ENCODE results near the gene PUM1. TPM values are rescaled to one million over a fixed set of nuclear protein-coding genes. Genes with fewer than 3 reads are reported as not detected.

PUM1 gene
- total and polyA plus RNA-seq, 2 of the 8 experiments (the other 6 are each of a cell fraction or from before 2014, with no cell fraction given): 122 to 177 TPM

GRCh38 chr1:31013187-31013864, 52.2 kb downstream of the PUM1 start:
- POLR2A ChIA-PET (ENCODE audit: partially characterized antibody): interaction anchor here (0.6 to 2.0 kb wide), 6 partner anchors 15 to 52 kb away, joined by 3 to 5 read pairs (median 3); partner anchors contain the start of gene PUM1
- Histone ChIP-seq H3K18ac (ENCODE audit: extremely low read depth, low read length) (no peak overlapping the region), H3K9me3 (ENCODE audit: insufficient read depth in 2 of 2, low read depth in 1 of 2, low read length in 1 of 2) (no peaks in the 10 kb centered on the region), H3K79me2 (ENCODE audit: control insufficient read depth in 1 of 2, insufficient read depth in 2 of 2, low read length in 2 of 2) (peaks cover 41 to 98% of the 10 kb centered on the region in 2 experiments), H3K79me1 (ENCODE audit: low read depth, low read length) (peaks cover 10% of the 10 kb centered on the region), H3K4me1 (replicated peaks in 1 of 4; ENCODE audit: control insufficient read depth in 3 of 4, insufficient read depth in 4 of 4, low read length in 3 of 4) (peaks cover 0 to 5% (median 1%) of the 10 kb centered on the region in 4 experiments; a peak in 4 of 7 replicates), H4K91ac (replicated peaks; ENCODE audit: insufficient read length, low read length) (no peak overlapping the region), H3K4ac (replicated peaks; ENCODE audit: insufficient read length, low read depth, low read length) (no peak overlapping the region), H4K8ac (ENCODE audit: extremely low read depth, insufficient read depth, low read length) (no peak overlapping the region), H2BK5ac (ENCODE audit: low read depth, low read length) (no peak overlapping the region), H4K5ac (ENCODE audit: insufficient read length, low read depth, low read length) (no peak overlapping the region), H3K4me3 (ENCODE audit: extremely low read depth in 1 of 4, insufficient read depth in 2 of 4, low read depth in 3 of 4, low read length in 4 of 4) (no peak overlapping the region), H3K56ac (replicated peaks; ENCODE audit: insufficient read length, low read depth, low read length) (no peak overlapping the region), H2BK20ac (ENCODE audit: low read length) (no peak overlapping the region), H3K9ac (replicated peaks in 1 of 4; ENCODE audit: extremely low read depth in 1 of 4, low read depth in 3 of 4, low read length in 3 of 4) (no peak overlapping the region), H2BK120ac (replicated peaks; ENCODE audit: low read depth, low read length) (no peak overlapping the region), H2AK5ac (ENCODE audit: low read depth, low read length) (no peak overlapping the region), H4K20me1 (replicated peaks in 1 of 2; ENCODE audit: control insufficient read depth in 1 of 2, insufficient read depth in 2 of 2, low read length in 2 of 2) (peaks cover 31 to 42% of the 10 kb centered on the region in 2 experiments), H3K27ac (ENCODE audit: low read depth, low read length) (no peak overlapping the region), H3K36me3 (ENCODE audit: control insufficient read depth in 2 of 4, insufficient read depth in 4 of 4, low read length in 3 of 4) (peaks cover 0 to 5% (median 0%) of the 10 kb centered on the region in 4 experiments; a peak in 1 of 8 replicates), H3K14ac (ENCODE audit: insufficient read length) (no peak overlapping the region), H3K23ac (ENCODE audit: insufficient read length) (no peak overlapping the region), H3K23me2 (ENCODE audit: low read depth, low read length) (no peaks in the 10 kb centered on the region), H2BK12ac (ENCODE audit: low read depth, low read length) (no peak overlapping the region), H2BK15ac (ENCODE audit: low read length) (no peak overlapping the region), H3K27me3 (replicated peaks in 1 of 4; ENCODE audit: control insufficient read depth in 3 of 4, extremely low read depth in 1 of 4, insufficient read depth in 3 of 4, low read length in 3 of 4) (no peaks in the 10 kb centered on the region), H3K4me2 (ENCODE audit: insufficient read depth in 1 of 2, low read depth in 2 of 2, low read length in 2 of 2) (no peak overlapping the region), H2AFZ (ENCODE audit: low read length) (no peak overlapping the region)
- DNase-seq (ENCODE audit: low read depth in 1 of 2, low spot score in 2 of 2) (no peak), FAIRE-seq (no peak)
- 82% methylated on average over 3 of the region's 3 CpGs; no CpG with 5 or more reads in 1 of the 2 experiments for WGBS, 2 experiments (ENCODE audit: extremely low coverage in 1 of 2, insufficient coverage in 1 of 2, insufficient read length in 1 of 2, insufficient replicate concordance in 2 of 2, low coverage in 1 of 2, low lambda C conversion rate in 2 of 2, missing lambda C conversion rate in 1 of 2)
- TF ChIP-seq CBX5 (IDR thresholded peaks at IDR 0.05; ENCODE audit: low read depth, low read length) (no peak), MAX (IDR thresholded peaks at IDR 0.05) (no peak), JUN (IDR thresholded peaks at IDR 0.05; ENCODE audit: low read depth, low read length) (no peak), NRF1 (IDR thresholded peaks at IDR 0.05; ENCODE audit: low read depth, low read length) (no peak), SRF (IDR thresholded peaks at IDR 0.05; ENCODE audit: low read depth, low read length) (no peak), SP2 (IDR thresholded peaks at IDR 0.05; ENCODE audit: low read length) (no peak)
- CTCF ChIA-PET (ENCODE audit: partially characterized antibody): interaction anchor here (0.8 to 2.2 kb wide), 2 partner anchors 10 to 21 kb away, joined by 3 to 10 read pairs; no protein-coding TSS in a partner anchor

Measured in H1 (cell line).